Measurements from ENCODE around the gene ZBTB24.

- TF ChIP-seq CTCF (IDR thresholded peaks at IDR 0.05) (no peak), POLR2A (IDR thresholded peaks at IDR 0.05) (no peak)
These were observed 9.9 kb downstream of the ZBTB24 start for GRCh38 chr6:109473120-109473519.
